Measurements from ENCODE around the gene NRROS. TPM values are rescaled to one million over a fixed set of nuclear protein-coding genes. Genes with fewer than 3 reads are reported as not detected.

The NRROS gene
- total RNA-seq, 2 donors from 2014 or later, result 2.1 to 2.2 TPM

GRCh38 chr3:196638861-196639482, 522 bp upstream of the NRROS start:
- intact Hi-C loops (cut with DNase I), result no loop called here
- no peak for TF ChIP-seq CTCF (IDR thresholded peaks at IDR 0.05)
- no peak for DNase-seq
- no peaks in the 10 kb centered on the region for H3K4me1 ChIP-seq
- no peaks in the 10 kb centered on the region for H3K27me3 ChIP-seq
- H3K36me3 ChIP-seq, result no peaks in the 10 kb centered on the region
- peak overlapping the region; percentile 62 to 68 for H3K9ac ChIP-seq (ENCODE audit: low read depth in 2 of 2, low read length in 2 of 2)
- H3K4me3 ChIP-seq, result peak overlapping the region; percentile 63
- peak overlapping the region; percentile 62 for H3K27ac ChIP-seq
- H3K9me3 ChIP-seq, result no peaks in the 10 kb centered on the region

- peak overlapping the region; percentile 52 to 68 for H3K9ac ChIP-seq (ENCODE audit: low read depth in 2 of 2, low read length in 2 of 2)
- H3K27ac ChIP-seq, result peak overlapping the region; percentile 62
- intact Hi-C loops (cut with DNase I), result no loop called here
- no peak for TF ChIP-seq CTCF (IDR thresholded peaks at IDR 0.05)
- peak overlapping the region; percentile 63 for H3K4me3 ChIP-seq
- no peak for DNase-seq
- H3K9me3 ChIP-seq, result no peaks in the 10 kb centered on the region
- H3K4me1 ChIP-seq, result no peaks in the 10 kb centered on the region
- H3K27me3 ChIP-seq, result no peaks in the 10 kb centered on the region
- H3K36me3 ChIP-seq, result no peaks in the 10 kb centered on the region
Observed at GRCh38 chr3:196640297-196641018, 964 bp downstream of the NRROS start.

GRCh38 chr3:196641333-196642054, 2.0 kb downstream of the NRROS start:
- TF ChIP-seq CTCF (IDR thresholded peaks at IDR 0.05), result no peak
- intact Hi-C loops (cut with DNase I), result no loop called here
- H3K4me1 ChIP-seq, result no peaks in the 10 kb centered on the region
- H3K4me3 ChIP-seq, result no peak overlapping the region
- no peak overlapping the region for H3K27ac ChIP-seq
- DNase-seq, result no peak
- H3K9ac ChIP-seq (ENCODE audit: low read depth in 2 of 2, low read length in 2 of 2), result no peak overlapping the region
- H3K36me3 ChIP-seq, result no peaks in the 10 kb centered on the region
- no peaks in the 10 kb centered on the region for H3K27me3 ChIP-seq
- H3K9me3 ChIP-seq, result no peaks in the 10 kb centered on the region

- Histone ChIP-seq H3K9ac (ENCODE audit: low read depth in 2 of 2, low read length in 2 of 2) (no peak overlapping the region), H3K4me3 (no peak overlapping the region), H3K36me3 (no peaks in the 10 kb centered on the region), H3K27ac (no peak overlapping the region), H3K27me3 (no peaks in the 10 kb centered on the region), H3K9me3 (no peaks in the 10 kb centered on the region), H3K4me1 (no peaks in the 10 kb centered on the region)
- intact Hi-C loops (cut with DNase I), result no loop called here
- no peak for DNase-seq
- no peak for TF ChIP-seq CTCF (IDR thresholded peaks at IDR 0.05)
Observed at GRCh38 chr3:196642434-196642833, 2.9 kb downstream of the NRROS start.

- no peak overlapping the region for H3K27ac ChIP-seq
- H3K27me3 ChIP-seq, result no peaks in the 10 kb centered on the region
- H3K9ac ChIP-seq (ENCODE audit: low read depth in 2 of 2, low read length in 2 of 2), result no peak overlapping the region
- no peak for TF ChIP-seq CTCF (IDR thresholded peaks at IDR 0.05)
- intact Hi-C loops (cut with DNase I), result no loop called here
- H3K9me3 ChIP-seq, result no peaks in the 10 kb centered on the region
- H3K4me1 ChIP-seq, result no peaks in the 10 kb centered on the region
- no peak for DNase-seq
- H3K36me3 ChIP-seq, result no peaks in the 10 kb centered on the region
- H3K4me3 ChIP-seq, result no peak overlapping the region
Observed at GRCh38 chr3:196643201-196643749, 3.8 kb downstream of the NRROS start.

Measured in colonic mucosa (tissue), 4 donors.